PC-9 (cell line): Measurements from ENCODE around the gene NCK2. TPM values are rescaled to one million over a fixed set of nuclear protein-coding genes. Genes with fewer than 3 reads are reported as not detected.

Experiments used
- BruUV-seq: library from RNA; stranded (reverse); fragments of 400-500 nt; replicated peaks from 2 replicates; lab custom pipeline; 2021; lab: Mats Ljungman, UMichigan
- CTCF ChIA-PET: fragments of 300-600 bp; sonication (Branson Sonifier 250); formaldehyde crosslinking; loops from one replicate; lab custom pipeline; 2022; ENCODE audit warnings: antibody characterized with exemption; lab: Charles Lee
- POLR2A ChIA-PET: fragments of 300-600 bp; sonication (Branson Sonifier 250); formaldehyde crosslinking; loops from one replicate; lab custom pipeline; 2022; ENCODE audit warnings: antibody characterized with exemption; ENCODE audit not compliant: unreplicated experiment; lab: Charles Lee
- DNase-seq, 2 experiments: peaks; one replicate each; pipeline versions ENCODE4 v3.0.0 to v3.0.0-alpha.2; 2015 to 2022; ENCODE audit warnings: mixed read lengths in 1 of 2
- H2AFZ ChIP-seq: fragments of 200-600 bp; sonication (generic); 2 replicates; pipeline ENCODE4 v1.8.1; 2017; ENCODE audit warnings: antibody characterized with exemption
- H3F3A ChIP-seq: fragments of 200-600 bp; sonication (generic); 2 replicates; pipeline ENCODE4 v1.8.1; 2017; ENCODE audit warnings: antibody characterized with exemption, mild to moderate bottlenecking, low read depth; ENCODE audit not compliant: insufficient read depth
- H3K27ac ChIP-seq: fragments of 200-600 bp; sonication (generic); 2 replicates; pipeline ENCODE4 v1.6.1; 2016; ENCODE audit warnings: mixed run types
- H3K27me3 ChIP-seq: fragments of 200-600 bp; sonication (generic); 2 replicates; pipeline ENCODE4 v1.6.1; 2016; ENCODE audit warnings: low read depth, mixed run types; ENCODE audit not compliant: insufficient read depth
- H3K36me3 ChIP-seq: fragments of 200-600 bp; sonication (generic); 2 replicates; pipeline ENCODE4 v1.6.1; 2016; ENCODE audit warnings: low read depth, mixed run types
- H3K4me1 ChIP-seq: fragments of 200-600 bp; sonication (generic); replicated peaks from 2 replicates; pipeline ENCODE4 v1.6.1; 2016; ENCODE audit warnings: mixed run types; ENCODE audit not compliant: insufficient read depth
- H3K4me2 ChIP-seq: fragments of 200-600 bp; sonication (generic); 2 replicates; pipeline ENCODE4 v1.6.1; 2017; ENCODE audit warnings: mixed run types
- H3K4me3 ChIP-seq: fragments of 200-600 bp; sonication (generic); 2 replicates; pipeline ENCODE4 v1.6.1; 2016; ENCODE audit warnings: mixed run types
- H3K79me2 ChIP-seq: fragments of 200-600 bp; sonication (generic); 2 replicates; pipeline ENCODE4 v1.6.1; 2017; ENCODE audit warnings: low read depth, mixed run types
- H3K9me2 ChIP-seq: fragments of 200-600 bp; sonication (generic); 2 replicates; pipeline ENCODE4 v1.8.1; 2017; ENCODE audit warnings: mild to moderate bottlenecking; ENCODE audit not compliant: insufficient read depth
- H3K9me3 ChIP-seq: fragments of 200-600 bp; sonication (generic); 2 replicates; pipeline ENCODE4 v1.8.1; 2016; ENCODE audit warnings: low read depth; ENCODE audit not compliant: insufficient read depth
- H4K20me1 ChIP-seq: fragments of 200-600 bp; sonication (generic); 2 replicates; pipeline ENCODE4 v1.8.1; 2017; ENCODE audit not compliant: insufficient read depth
- CTCF ChIP-seq: fragments of 200-600 bp; sonication (generic); conservative IDR thresholded peaks from 2 replicates; pipeline ENCODE4 v1.6.1; 2017; ENCODE audit warnings: mixed run types, antibody characterized with exemption, mild to moderate bottlenecking, moderate library complexity
- EZH2 ChIP-seq: fragments of 200-600 bp; sonication (generic); IDR thresholded peaks from 2 replicates; pipeline ENCODE4 v1.8.0; 2017; ENCODE audit warnings: antibody characterized with exemption, low read depth
- intact Hi-C: fragments of 100-400 bp; cut with micrococcal nuclease; formaldehyde crosslinking; loops from one replicate; pipeline ENCODE4 v1.10.0; 2022; ENCODE audit not compliant: unreplicated experiment
- total RNA-seq: library from RNA; stranded (reverse); gene quantifications from 2 replicates; pipeline ENCODE4 v1.2.3, GENCODE V29; 2021

Gene NCK2
- total RNA-seq, 1 experiment from 2014 or later = 26.0 TPM

- DNase-seq = no peak
- H3K27ac ChIP-seq = no peak overlapping the region
- no peak overlapping the region for H3K4me2 ChIP-seq
- H3K4me3 ChIP-seq = no peak overlapping the region
- intact Hi-C loops = no loop called here
- no peaks in the 10 kb centered on the region for H3K79me2 ChIP-seq
- H3K36me3 ChIP-seq = no peaks in the 10 kb centered on the region
- H2AFZ ChIP-seq = no peak overlapping the region
- H3K9me2 ChIP-seq = no peaks in the 10 kb centered on the region
- H3K9me3 ChIP-seq = no peaks in the 10 kb centered on the region
- H4K20me1 ChIP-seq = no peaks in the 10 kb centered on the region
- POLR2A ChIA-PET = no interaction called here
- no TSS peak for BruUV-seq
- no peaks in the 10 kb centered on the region for H3K27me3 ChIP-seq
- no peaks in the 10 kb centered on the region for H3K4me1 ChIP-seq
- CTCF ChIA-PET = no interaction called here
- TF ChIP-seq CTCF (no peak), EZH2 (no peak)
- H3F3A ChIP-seq = no peaks in the 10 kb centered on the region
Observed at GRCh38 chr2:105890111-105890510, 145.4 kb downstream of the NCK2 start.

- DNase-seq = no peak
- no peaks in the 10 kb centered on the region for H4K20me1 ChIP-seq
- H3F3A ChIP-seq = no peaks in the 10 kb centered on the region
- no peak overlapping the region for H2AFZ ChIP-seq
- CTCF ChIA-PET = no interaction called here
- H3K36me3 ChIP-seq = no peaks in the 10 kb centered on the region
- H3K4me1 ChIP-seq = no peaks in the 10 kb centered on the region
- TF ChIP-seq CTCF = no peak
- no peak for TF ChIP-seq EZH2
- no peaks in the 10 kb centered on the region; the same call in 1 of the 2 replicates for H3K9me2 ChIP-seq
- H3K27ac ChIP-seq = no peak overlapping the region
- H3K4me2 ChIP-seq = no peak overlapping the region
- no TSS peak for BruUV-seq
- POLR2A ChIA-PET = no interaction called here
- H3K4me3 ChIP-seq = no peak overlapping the region
- no peaks in the 10 kb centered on the region for H3K79me2 ChIP-seq
- intact Hi-C loops = no loop called here
- H3K27me3 ChIP-seq = no peaks in the 10 kb centered on the region
- H3K9me3 ChIP-seq = no peaks in the 10 kb centered on the region
Observed at GRCh38 chr2:105890856-105891255, 146.1 kb downstream of the NCK2 start.

GRCh38 chr2:105893011-105893995 lies 148.6 kb downstream of the NCK2 start:
- H3K9me2 ChIP-seq = no peaks in the 10 kb centered on the region; the same call in 1 of the 2 replicates
- H3K27me3 ChIP-seq = no peaks in the 10 kb centered on the region
- H3F3A ChIP-seq = no peaks in the 10 kb centered on the region
- H3K27ac ChIP-seq = no peak overlapping the region
- no peak overlapping the region for H3K4me3 ChIP-seq
- no peaks in the 10 kb centered on the region for H3K36me3 ChIP-seq
- H3K9me3 ChIP-seq = no peaks in the 10 kb centered on the region
- POLR2A ChIA-PET = no interaction called here
- DNase-seq = no peak
- CTCF ChIA-PET = no interaction called here
- no peak for TF ChIP-seq CTCF
- TF ChIP-seq EZH2 = no peak
- intact Hi-C loops = no loop called here
- no peak overlapping the region for H2AFZ ChIP-seq
- H4K20me1 ChIP-seq = no peaks in the 10 kb centered on the region
- H3K4me2 ChIP-seq = no peak overlapping the region
- H3K4me1 ChIP-seq = no peaks in the 10 kb centered on the region
- H3K79me2 ChIP-seq = no peaks in the 10 kb centered on the region
- BruUV-seq = TSS peak; percentile 19
